Stomach (tissue), 9 donors: ENCODE data around the gene UBE2Q2. TPM values are rescaled to one million over a fixed set of nuclear protein-coding genes. Genes with fewer than 3 reads are reported as not detected.

ENCODE experiments used
- DNase-seq, 2 donors: peaks; one replicate each; pipeline versions ENCODE4 v3.0.0 to v3.0.0-alpha.2; 2013 to 2019
- H3K27ac ChIP-seq, 5 donors: fragments of 200-600 bp in 4 of 5; sonication (generic) in 4 of 5; one replicate each; pipeline ENCODE4 v1.5.1; 2013 to 2019; ENCODE audit warnings: mild to moderate bottlenecking in 1 of 5, moderate library complexity in 1 of 5
- H3K27me3 ChIP-seq, 3 donors: fragments of 200-600 bp; sonication (generic); one replicate each; pipeline ENCODE4 v1.5.1; 2017 to 2019; ENCODE audit warnings: mixed run types in 1 of 3
- H3K36me3 ChIP-seq, 4 donors: fragments of 200-600 bp; sonication (generic); 1 replicate in 3 of 4; 2 replicates in 1 of 4; pipeline ENCODE4 v1.5.1; 2016 to 2019
- H3K4me1 ChIP-seq, 4 donors: fragments of 200-600 bp; sonication (generic); one replicate each; pipeline ENCODE4 v1.5.1; 2016 to 2019
- H3K4me3 ChIP-seq, 4 donors: fragments of 200-600 bp; sonication (generic) in 3 of 4; one replicate each; pipeline ENCODE4 v1.5.1; 2016 to 2019; ENCODE audit warnings: mild to moderate bottlenecking in 1 of 4
- H3K9me3 ChIP-seq, 4 donors: fragments of 200-600 bp; sonication (generic); one replicate each; pipeline ENCODE4 v1.5.1; 2016 to 2019
- EP300 ChIP-seq: sonication (generic); formaldehyde crosslinking; IDR thresholded peaks from one replicate; pipeline ENCODE4 v1.6.1; 2017; ENCODE audit warnings: antibody characterized with exemption
- POLR2A ChIP-seq, 4 donors: fragments of 450-650 bp; IDR thresholded peaks; one replicate each; pipeline ENCODE4 v1.6.1; 2016; ENCODE audit warnings: antibody characterized with exemption in 4 of 4, control low read depth in 2 of 4, mild to moderate bottlenecking in 1 of 4, moderate library complexity in 1 of 4
- POLR2AphosphoS5 ChIP-seq, 3 donors: sonication (generic); formaldehyde crosslinking; IDR thresholded peaks; one replicate each; pipeline ENCODE4 v1.6.1; 2016; ENCODE audit warnings: antibody characterized with exemption in 3 of 3
- WGBS, 5 donors: extraction: QIAGEN DNeasy Blood & Tissue Kit in 3 of 5; methylation state at CpG; one replicate each; pipeline versions ENCODE4 v1.1.5 to v1.1.7; 2013 to 2018; 5-methylcytosine and 5-hydroxymethylcytosine counted together
- intact Hi-C: fragments of 100-400 bp; cut with DNase I; formaldehyde crosslinking; loops from one replicate; pipeline ENCODE4 v1.15.1; 2023; ENCODE audit warnings: low total_unique reads
- polyA plus RNA-seq, 3 donors: library from polyadenylated mRNA; stranded (reverse); fragments of 200-250 nt; gene quantifications; one replicate each; pipeline ENCODE4 v1.2.3, GENCODE V29; 2013
- small RNA-seq, 4 donors: library from RNA; depleted of rRNA; stranded (forward); fragments of <200 nt; gene quantifications; one replicate each; pipeline ENCODE3, GENCODE V24; 2016
- total RNA-seq, 5 donors: library from RNA; depleted of rRNA; stranded (reverse); fragments of >200 nt; gene quantifications; one replicate each; pipeline versions ENCODE4 v1.1.0 to v1.2.3, GENCODE V29; 2014 to 2016
- TF ChIP-seq, protein P1 (sequence below), 7 experiments: fragments of 450-650 bp in 4 of 7; fragments of 200-600 bp in 3 of 7; sonication (generic) in 3 of 7; IDR thresholded peaks; one replicate each; pipeline ENCODE4 v1.5.1; 2016 to 2019; ENCODE audit warnings: antibody characterized with exemption in 7 of 7, control low read depth in 2 of 7, mild to moderate bottlenecking in 1 of 7
- donor health status: healthy with polysubstance abuse.
- donor health status: Bipolar disorder and iron deficiency.
- donor health status: healthy.

Gene UBE2Q2
- total and polyA plus RNA-seq, 8 donors = 9.0 to 52.0 (median 33.8) TPM

DNA sequence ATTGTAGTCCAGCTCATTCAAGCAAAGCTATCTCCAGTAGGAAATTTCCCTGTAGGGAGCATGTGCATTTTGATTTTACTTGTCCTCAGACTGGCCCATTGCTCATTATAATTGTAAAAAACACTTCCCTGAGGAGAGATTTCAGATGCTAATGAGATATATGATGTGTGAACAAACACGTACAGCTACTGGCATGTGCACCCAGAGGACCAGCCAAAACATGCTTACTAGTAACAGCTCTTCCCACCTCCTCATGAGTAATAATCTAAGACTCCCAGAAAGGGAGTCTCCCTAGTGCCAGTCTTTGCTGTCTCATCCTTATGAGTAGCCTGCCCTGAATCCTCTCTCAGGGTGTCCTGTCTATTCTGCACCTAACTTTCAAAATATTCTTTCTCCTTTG, 103.8 kb downstream of the UBE2Q2 start:
- no peaks in the 10 kb centered on the region for H3K36me3 ChIP-seq
- intact Hi-C loops = no loop called here
- no peak overlapping the region for H3K4me3 ChIP-seq
- no peak for TF ChIP-seq POLR2A (IDR thresholded peaks at IDR 0.05)
- TF ChIP-seq POLR2AphosphoS5 (IDR thresholded peaks at IDR 0.05) = no peak
- TF ChIP-seq EP300 = no peak
- TF ChIP-seq, protein P1, sequence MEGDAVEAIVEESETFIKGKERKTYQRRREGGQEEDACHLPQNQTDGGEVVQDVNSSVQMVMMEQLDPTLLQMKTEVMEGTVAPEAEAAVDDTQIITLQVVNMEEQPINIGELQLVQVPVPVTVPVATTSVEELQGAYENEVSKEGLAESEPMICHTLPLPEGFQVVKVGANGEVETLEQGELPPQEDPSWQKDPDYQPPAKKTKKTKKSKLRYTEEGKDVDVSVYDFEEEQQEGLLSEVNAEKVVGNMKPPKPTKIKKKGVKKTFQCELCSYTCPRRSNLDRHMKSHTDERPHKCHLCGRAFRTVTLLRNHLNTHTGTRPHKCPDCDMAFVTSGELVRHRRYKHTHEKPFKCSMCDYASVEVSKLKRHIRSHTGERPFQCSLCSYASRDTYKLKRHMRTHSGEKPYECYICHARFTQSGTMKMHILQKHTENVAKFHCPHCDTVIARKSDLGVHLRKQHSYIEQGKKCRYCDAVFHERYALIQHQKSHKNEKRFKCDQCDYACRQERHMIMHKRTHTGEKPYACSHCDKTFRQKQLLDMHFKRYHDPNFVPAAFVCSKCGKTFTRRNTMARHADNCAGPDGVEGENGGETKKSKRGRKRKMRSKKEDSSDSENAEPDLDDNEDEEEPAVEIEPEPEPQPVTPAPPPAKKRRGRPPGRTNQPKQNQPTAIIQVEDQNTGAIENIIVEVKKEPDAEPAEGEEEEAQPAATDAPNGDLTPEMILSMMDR (IDR thresholded peaks at IDR 0.05) = no peak
- H3K4me1 ChIP-seq = no peaks in the 10 kb centered on the region
- no peaks in the 10 kb centered on the region for H3K9me3 ChIP-seq
- no peak overlapping the region for H3K27ac ChIP-seq
- 66 to 92% (median 74%) methylated on average over 1 of the region's 1 CpG for WGBS, 5 donors
- peaks cover 0 to 8% (median 0%) of the 10 kb centered on the region in 3 donors for H3K27me3 ChIP-seq
- no peak for DNase-seq

DNA sequence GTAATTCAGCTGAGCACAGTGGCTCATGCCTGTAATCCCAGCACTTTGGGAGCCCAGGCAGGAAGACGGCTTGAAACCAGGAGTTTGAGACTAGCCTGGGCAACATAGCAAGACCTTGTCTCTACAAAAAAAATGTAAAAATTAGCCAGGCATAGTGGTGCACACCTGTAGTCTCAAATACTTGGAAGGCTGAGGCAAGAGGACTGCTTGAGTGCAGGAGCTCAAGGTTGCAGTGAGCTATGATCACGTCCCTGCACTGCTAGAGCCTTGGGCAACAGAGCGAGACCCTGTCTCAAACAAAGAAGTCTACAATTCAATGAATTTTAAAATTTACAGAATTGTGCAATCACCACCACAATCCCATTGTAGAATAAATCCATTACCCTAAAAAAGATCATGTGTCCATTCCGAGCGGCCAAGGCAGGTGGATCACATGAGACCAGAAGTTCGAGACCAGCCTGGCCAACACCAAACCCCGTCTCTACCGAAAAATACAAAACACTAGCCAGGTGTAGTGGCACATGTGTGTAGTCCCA, 105.6 kb downstream of the UBE2Q2 start:
- 81 to 87% (median 85%) methylated on average over 8 of the region's 8 CpGs for WGBS, 5 donors
- TF ChIP-seq, protein P1 (IDR thresholded peaks at IDR 0.05) = no peak
- TF ChIP-seq EP300 (no peak), POLR2A (IDR thresholded peaks at IDR 0.05) (no peak), POLR2AphosphoS5 (IDR thresholded peaks at IDR 0.05) (no peak)
- Histone ChIP-seq H3K4me1 (no peaks in the 10 kb centered on the region), H3K36me3 (no peaks in the 10 kb centered on the region), H3K4me3 (no peak overlapping the region), H3K9me3 (no peaks in the 10 kb centered on the region), H3K27me3 (peaks cover 0 to 11% (median 0%) of the 10 kb centered on the region in 3 donors), H3K27ac (no peak overlapping the region)
- no peak for DNase-seq
- intact Hi-C loops = no loop called here

Small RNAs within 50 kb of the gene (small RNA-seq; reads per million reads assigned to genes)
- 0 reads per million in 4 donors for gene RN7SL510P

Other genes starting within 250 kb of the UBE2Q2 start
- 10 to 100 TPM in 4 of 5 donors, 1 to 10 TPM in 1; 4.7 to 19.6 (median 15.1) TPM for gene SNUPN, start 217.7 kb upstream of the UBE2Q2 start, total RNA-seq
- 10 to 100 TPM; 16.2 to 29.2 (median 24.3) TPM for gene SNUPN, start 217.7 kb upstream of the UBE2Q2 start, polyA plus RNA-seq
- gene IMP3, start 203.2 kb upstream of the UBE2Q2 start, total RNA-seq = 100 to 1,000 TPM in 2 of 5 donors, 10 to 100 TPM in 2, 1 to 10 TPM in 1; 3.5 to 137 (median 39.8) TPM
- 10 to 100 TPM; 67.4 to 98.7 (median 80.7) TPM for gene IMP3, start 203.2 kb upstream of the UBE2Q2 start, polyA plus RNA-seq
- 10 to 100 TPM; 12.5 to 36.8 (median 23.9) TPM for gene SNX33, start 195.5 kb upstream of the UBE2Q2 start, total RNA-seq
- gene SNX33, start 195.5 kb upstream of the UBE2Q2 start, polyA plus RNA-seq = 10 to 100 TPM; 11.0 to 15.6 (median 11.6) TPM
- gene CSPG4, start 130.6 kb upstream of the UBE2Q2 start, total RNA-seq = 10 to 100 TPM; 15.1 to 44.6 (median 28.1) TPM
- gene CSPG4, start 130.6 kb upstream of the UBE2Q2 start, polyA plus RNA-seq = 10 to 100 TPM in 1 of 3 donors, 1 to 10 TPM in 2; 1.8 to 15.5 (median 3.1) TPM
- 100 to 1,000 TPM in 1 of 5 donors, 10 to 100 TPM in 4; 18.0 to 100 (median 21.4) TPM for gene FBXO22, start 60.4 kb downstream of the UBE2Q2 start, total RNA-seq
- 10 to 100 TPM in 2 of 3 donors, 1 to 10 TPM in 1; 8.2 to 16.3 (median 15.8) TPM for gene FBXO22, start 60.4 kb downstream of the UBE2Q2 start, polyA plus RNA-seq
- 10 to 100 TPM in 3 of 5 donors, not detected in 2; 16.4 to 42.0 (median 30.4) TPM for gene NRG4, start 169.0 kb downstream of the UBE2Q2 start, total RNA-seq
- 10 to 100 TPM in 2 of 3 donors, 1 to 10 TPM in 1; 1.6 to 22.7 (median 16.6) TPM for gene NRG4, start 169.0 kb downstream of the UBE2Q2 start, polyA plus RNA-seq
- 1 to 10 TPM in 1 of 5 donors, not detected in 4; 2.8 TPM for gene TMEM266, start 216.5 kb downstream of the UBE2Q2 start, total RNA-seq
- 1 to 10 TPM in 1 of 3 donors, under 1 TPM in 2; 0.35 to 2.0 (median 0.56) TPM for gene TMEM266, start 216.5 kb downstream of the UBE2Q2 start, polyA plus RNA-seq